ENCODE results near the gene STEAP4.
"Not testable (repeated sequence)": the region's sequence is repeated elsewhere in the genome, so short reads cannot be mapped to it uniquely, and the experiment has no call there.

Gene STEAP4

DNA sequence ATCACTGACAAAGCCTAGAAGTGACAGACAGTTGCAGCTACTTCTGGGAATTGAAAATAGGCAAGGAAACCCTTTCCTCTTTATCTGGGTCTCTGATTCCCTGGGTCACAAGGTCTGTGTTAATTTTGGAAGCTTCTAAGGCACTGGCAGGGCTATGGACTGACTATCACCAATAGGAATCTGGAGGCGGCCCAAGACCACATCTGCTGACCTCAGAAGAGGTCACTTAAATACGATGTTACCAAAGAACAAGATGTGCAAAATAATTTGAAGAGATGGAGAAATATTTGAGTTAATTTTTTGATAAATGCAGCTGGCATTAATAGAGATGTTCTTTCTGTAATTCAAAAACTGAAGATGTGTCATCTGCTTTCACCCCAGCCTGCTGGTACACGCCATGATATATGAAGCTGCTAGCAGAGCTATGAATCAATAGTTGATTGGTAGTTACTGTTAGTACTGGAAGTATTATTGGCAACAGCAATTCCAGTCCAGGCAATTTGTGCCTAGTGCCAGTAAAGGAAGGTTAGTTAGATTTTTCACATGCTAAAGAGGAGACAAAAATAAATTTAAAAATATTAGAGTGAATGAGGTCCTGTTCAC lies 5.5 kb upstream of the STEAP4 start:
- DNase-seq (ENCODE audit: low spot score) = no peak

DNA sequence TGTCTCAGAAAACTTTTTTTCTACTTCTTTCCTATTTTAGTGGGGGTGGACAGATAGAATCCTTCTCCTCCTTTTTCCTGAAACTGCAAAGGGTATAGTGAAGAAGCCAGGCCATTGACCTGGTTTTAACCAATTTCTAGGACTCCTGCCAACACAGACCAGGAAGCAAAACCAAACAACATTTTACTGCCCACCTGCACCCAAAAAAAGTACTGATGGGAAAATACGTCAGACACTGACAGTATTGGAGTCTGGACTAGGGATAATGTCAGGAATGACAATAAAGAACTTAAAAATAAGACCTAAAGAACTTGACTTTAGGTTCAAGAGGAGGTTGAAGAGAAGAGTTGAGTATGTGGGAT lies 5.0 kb upstream of the STEAP4 start:
- no peak for DNase-seq (ENCODE audit: low spot score)

DNA sequence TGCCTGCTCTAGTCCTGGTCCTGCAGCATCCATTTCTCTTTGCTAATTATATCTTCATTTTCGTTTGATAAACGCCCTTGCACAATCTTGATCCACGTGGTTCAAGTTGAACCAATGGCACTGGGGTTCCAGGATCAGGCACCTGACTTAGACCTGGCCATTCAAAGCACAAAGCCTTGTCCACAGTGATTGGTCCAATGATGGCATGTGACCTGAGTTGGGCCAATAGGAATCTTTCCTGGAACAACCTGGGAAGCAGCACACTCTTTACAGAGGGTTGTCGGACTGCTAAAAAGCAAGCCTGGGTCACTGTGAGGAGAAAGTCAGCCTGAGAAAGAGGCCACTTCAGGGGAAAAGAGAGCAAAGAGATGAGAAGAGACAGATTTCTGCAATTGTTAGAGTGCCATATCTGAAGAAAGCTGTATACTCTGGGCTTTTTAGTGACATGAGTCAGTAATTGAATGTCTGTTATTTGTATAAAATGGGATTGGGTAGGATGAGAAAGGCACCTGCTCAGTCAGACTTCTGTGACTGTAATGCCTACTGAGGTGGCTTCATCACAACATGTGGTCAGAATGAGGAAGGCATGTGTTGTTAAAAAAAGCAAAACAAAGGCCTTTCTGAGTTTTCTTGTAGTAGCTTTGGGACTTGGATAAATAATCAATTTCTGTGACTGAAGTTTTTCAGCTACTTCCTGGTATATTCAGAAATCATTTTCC lies 4.4 kb upstream of the STEAP4 start:
- no peak for DNase-seq (ENCODE audit: low spot score)

DNA sequence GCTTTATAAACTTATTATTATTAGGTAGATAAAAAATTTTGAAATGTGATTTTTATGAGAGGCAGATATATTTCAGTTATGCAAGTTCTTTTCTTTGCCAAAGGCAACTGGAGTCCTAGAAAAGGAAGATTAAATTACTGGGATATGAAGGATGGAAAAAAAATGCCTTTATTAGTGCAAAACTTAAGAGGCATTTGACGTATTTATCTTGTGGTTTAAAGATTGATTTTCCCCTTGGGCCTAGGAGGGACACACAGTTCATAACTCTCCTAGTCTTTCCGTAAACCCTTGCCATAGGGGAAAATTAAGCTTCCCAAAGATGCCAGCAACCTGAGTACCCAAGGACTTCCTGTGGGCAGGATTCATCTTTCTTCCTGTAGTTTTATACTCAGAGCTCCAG lies 3.1 kb upstream of the STEAP4 start:
- DNase-seq (ENCODE audit: low spot score) = no peak

DNA sequence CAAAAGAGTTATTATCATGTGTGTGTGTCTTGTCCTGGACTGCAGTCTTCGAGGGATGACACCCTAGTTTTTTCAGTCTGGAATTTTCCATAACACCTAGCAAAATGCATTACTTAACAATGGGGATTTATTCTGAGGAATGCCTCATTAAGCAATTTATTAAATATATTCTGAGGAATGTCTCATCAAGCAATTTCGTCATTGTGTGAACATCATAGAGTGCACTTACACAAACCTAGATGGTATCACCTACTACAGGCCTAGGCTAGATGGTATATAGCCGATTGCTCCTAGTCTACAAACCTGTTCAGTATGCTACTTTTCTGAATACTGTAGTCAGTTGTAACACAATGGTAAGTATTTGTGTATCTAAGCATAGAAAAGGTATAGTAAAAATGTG lies 1.1 kb upstream of the STEAP4 start:
- DNase-seq (ENCODE audit: low spot score) = no peak

GRCh38 chr7:88307412-88307811 lies 718 bp upstream of the STEAP4 start:
- no peak for DNase-seq (ENCODE audit: low spot score)

DNA sequence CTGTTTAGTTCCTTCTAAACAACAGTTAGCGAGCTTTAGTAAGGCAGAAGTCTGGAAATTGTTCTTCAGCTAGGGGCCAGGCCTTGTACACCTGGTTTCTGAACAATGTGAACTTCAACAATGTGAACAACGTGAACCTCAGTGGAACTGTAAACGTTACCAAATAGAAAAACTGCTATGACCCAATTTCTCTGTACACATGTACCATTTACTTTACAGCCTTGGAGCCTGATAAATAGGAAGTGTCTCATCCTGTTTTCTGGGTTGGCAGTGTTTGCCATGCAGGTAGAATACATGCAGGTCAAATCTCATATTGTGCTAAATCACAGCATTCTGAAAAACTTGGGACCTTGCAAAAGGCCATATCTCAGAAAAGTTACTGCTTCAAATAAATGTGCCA lies 1.6 kb downstream of the STEAP4 start:
- no peak for DNase-seq (ENCODE audit: low spot score)

DNA sequence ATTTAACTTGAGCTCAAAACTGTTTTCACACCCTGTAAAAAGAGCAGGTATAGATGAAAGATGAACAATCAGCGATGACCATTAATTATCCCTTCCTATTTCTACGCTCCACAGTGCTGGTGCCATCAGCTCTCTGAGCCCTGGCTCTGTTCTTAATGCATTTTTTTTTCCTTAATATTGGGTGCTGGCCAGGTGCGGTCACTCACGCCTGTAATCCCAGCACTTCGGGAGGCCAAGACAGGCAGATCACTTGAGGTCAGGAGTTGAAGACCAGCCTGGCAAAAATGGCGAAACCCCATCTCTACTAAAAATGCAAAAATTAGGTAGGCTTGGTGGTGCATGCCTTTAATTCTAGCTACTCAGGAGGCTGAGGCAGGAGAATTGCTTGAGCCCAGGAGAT lies 4.2 kb downstream of the STEAP4 start:
- DNase-seq (ENCODE audit: low spot score) = no peak

DNA sequence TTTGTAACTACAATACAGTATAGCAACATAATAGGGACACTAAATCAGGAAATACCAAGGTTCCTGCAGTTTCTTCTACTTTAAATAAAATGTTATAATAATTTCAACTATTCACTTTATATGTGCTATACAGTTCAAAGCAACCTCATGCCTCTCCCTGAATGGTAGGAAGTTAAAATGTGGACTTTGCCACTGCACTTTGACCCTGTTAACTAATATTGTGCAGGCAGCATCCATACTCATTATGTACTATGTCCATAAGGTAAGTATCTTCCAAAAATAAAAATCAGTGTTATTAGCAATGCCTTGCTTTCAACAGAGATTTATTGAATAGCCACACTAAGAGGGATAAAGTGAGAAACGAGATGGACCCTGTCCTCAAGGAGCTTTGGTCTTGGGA lies 4.8 kb downstream of the STEAP4 start:
- DNase-seq (ENCODE audit: low spot score) = no peak

GRCh38 chr7:88300401-88300945 lies 6.2 kb downstream of the STEAP4 start:
- no peak for DNase-seq (ENCODE audit: low spot score)

DNA sequence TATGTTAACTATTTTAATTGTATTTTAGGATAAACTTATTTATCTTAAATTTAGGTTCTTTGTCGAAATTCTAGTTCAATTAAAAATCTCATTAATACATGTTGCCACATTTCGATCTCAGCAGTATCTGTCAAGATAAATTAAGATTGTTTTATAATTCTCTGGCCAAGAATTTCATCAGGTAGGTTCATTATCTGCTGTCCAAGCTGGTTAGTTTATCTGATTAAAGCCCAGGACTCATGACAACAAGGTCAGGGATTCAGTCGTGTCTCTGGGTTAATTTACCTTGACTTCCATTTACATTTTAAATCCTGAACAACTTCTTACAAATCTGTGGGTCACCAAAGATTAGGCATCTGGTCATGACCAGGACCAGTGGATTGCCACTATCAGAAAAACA lies 7.6 kb downstream of the STEAP4 start:
- no peak for DNase-seq (ENCODE audit: low spot score)

GRCh38 chr7:88293866-88294265 lies 12.8 kb downstream of the STEAP4 start:
- DNase-seq (ENCODE audit: low spot score) = no peak

GRCh38 chr7:88291398-88292173 lies 15.1 kb downstream of the STEAP4 start:
- DNase-seq (ENCODE audit: low spot score) = no peak

DNA sequence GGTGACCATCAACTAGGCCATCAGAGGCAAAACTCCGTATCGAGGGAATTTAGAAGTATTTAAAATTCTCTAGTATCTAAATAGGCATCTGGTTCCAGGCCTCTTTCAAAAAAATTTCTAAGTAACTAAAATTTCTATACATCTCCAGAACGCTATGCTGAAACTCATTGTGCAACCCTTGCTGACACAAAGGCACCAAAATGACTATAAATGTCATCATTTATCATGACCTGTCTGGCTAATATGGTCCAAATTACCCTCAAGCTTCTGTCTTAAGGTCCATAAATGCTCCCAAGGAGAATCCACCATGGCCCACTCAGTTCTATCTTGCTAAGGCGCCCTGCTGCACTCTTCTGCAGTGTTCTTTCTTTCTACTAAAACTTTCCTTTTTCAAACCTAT lies 16.2 kb downstream of the STEAP4 start:
- DNase-seq (ENCODE audit: low spot score) = no peak

DNA sequence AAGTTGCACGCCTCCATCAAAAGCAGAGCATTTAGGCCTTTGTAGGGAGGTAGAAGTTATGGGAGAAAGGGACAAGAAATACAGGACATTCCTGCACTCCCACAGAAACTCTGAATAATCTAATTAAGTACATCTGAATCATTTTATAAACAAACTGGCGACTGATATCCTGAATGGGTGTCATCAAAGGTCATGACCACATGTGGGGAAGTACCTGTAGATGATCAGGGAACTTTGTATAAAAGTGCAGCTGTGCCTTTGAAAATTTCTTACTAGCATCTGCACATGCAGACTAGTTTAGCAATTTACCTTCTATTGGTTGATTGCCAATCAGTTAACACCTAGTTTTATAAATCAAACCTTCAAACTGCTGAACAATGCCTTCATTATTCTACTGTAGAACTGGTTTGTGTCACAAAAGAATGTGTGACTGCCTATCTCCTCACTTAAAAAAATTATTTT lies 17.1 kb downstream of the STEAP4 start:
- no peak for DNase-seq (ENCODE audit: low spot score)

DNA sequence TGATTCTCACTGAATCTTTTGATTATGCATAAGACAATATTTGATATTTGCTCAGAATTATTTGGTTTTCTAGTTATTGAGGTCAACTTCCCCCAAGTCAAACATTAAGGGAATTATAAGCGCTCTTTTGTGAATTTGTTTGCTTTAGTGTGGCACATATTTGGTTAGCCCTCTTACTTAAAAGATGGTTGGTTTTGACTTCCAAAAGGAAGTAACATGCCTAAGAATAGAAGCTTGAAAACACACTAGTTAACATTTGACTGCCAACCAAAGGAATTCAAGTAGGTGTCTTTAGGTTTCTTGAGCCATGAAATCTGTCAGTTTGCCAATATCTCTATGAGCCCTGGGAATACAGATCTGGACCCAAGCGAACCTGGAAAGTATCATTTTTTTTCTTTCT lies 24.9 kb downstream of the STEAP4 start:
- DNase-seq (ENCODE audit: low spot score) = no peak

DNA sequence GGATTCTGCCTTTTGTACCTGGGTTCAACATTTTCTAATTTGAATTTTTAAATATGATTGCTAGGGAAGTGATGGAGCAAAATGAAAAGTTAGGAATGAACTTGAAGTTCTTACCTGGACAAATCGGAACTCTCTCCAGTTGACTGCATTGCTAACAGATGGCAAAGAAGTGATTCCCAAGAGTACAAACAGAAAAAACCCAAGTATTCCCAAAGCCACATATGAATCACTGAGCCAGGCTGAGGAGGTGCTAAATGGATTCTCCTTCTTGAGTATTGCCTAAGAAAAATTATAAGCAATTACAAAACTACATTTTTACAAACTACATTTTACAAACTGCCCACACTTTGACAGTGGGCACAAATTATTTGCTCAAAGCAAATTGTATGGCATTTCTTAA lies 25.9 kb downstream of the STEAP4 start:
- DNase-seq (ENCODE audit: low spot score) = no peak

GRCh38 chr7:88279323-88279722 lies 27.4 kb downstream of the STEAP4 start:
- DNase-seq (ENCODE audit: low spot score) = no peak

GRCh38 chr7:88278881-88279280 lies 27.8 kb downstream of the STEAP4 start:
- DNase-seq (ENCODE audit: low spot score) = no peak

DNA sequence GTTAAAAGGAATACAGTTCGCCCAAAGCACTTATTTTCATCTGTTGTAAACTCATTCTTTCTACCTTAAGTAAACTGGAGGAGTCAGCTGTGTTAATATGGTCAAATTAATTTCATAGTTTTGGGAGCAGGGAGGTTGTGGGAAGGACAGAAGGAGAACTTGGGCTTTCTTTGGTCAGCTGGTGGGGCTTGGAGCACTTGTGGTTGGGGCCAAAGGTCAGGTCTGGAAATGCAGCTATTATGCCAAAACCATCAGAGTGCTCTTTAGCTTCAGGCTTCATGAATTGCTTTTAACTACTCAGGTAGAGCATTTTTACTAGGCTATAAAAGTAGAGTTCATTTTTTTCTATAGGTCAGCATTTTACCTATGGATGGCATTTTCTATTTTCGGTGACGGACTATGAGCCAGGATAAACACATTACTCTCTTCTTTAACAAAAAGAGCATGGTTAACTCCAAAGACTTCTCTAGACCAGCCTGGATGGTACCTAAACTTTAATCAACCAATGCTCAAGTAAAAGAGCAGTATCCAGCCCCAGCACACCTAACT lies 30.0 kb downstream of the STEAP4 start:
- no peak for DNase-seq (ENCODE audit: low spot score)

DNA sequence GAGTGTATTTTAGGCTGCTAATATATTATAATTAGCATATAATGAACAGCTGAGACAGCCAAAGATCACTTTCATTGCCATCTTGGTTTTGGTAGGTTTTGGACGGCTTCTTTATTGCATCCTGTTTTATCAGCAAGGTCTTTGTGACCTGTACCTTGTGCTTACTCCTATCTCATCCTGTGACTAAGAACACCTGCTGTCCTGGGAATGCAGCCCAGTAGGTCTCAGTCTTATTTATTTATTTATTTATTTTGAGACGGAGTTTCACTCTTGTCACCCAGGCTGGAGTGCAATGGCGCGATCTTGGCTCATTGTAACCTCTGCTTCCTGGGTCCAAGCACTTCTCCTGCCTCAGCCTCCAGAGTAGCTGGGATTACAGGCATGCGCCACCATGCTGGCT lies 31.8 kb downstream of the STEAP4 start:
- DNase-seq (ENCODE audit: low spot score) = not testable (repeated sequence)

GRCh38 chr7:88269586-88269985 lies 37.1 kb downstream of the STEAP4 start:
- no peak for DNase-seq (ENCODE audit: low spot score)

- DNase-seq (ENCODE audit: low spot score) = no peak
These were observed 37.8 kb downstream of the STEAP4 start for GRCh38 chr7:88268858-88269257.
